ENCODE data around the gene IGFBP7. TPM values are rescaled to one million over a fixed set of nuclear protein-coding genes. Genes with fewer than 3 reads are reported as not detected.

IGFBP7 gene
- total RNA-seq, 4 donors from 2014 or later = 515 to 1,168 (median 594) TPM

DNA sequence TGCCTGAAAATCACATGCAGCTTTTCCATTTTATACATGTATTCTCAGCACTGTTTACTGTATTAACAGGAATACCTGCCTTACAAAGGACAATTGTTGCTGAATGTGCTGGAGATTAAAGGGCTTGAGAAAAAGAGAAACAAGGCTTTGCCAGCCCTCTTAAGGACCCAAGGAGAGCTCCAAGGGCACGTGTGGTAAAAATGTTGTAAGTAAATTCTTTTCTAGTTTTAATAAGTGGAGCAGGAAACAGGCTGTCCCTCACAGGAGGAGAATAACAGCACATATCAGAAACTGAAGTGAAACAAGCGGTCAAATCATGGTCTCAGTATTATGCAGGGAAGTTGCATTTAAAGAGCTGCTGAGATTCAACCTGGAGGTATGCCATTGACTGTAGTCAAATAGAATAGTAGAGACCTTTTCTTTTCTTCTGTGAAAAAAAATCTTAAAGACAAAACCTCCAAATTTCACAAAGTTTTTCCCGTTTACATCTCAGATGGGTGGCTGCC is 18.5 kb downstream of the IGFBP7 start:
- TF ChIP-seq, protein P1, sequence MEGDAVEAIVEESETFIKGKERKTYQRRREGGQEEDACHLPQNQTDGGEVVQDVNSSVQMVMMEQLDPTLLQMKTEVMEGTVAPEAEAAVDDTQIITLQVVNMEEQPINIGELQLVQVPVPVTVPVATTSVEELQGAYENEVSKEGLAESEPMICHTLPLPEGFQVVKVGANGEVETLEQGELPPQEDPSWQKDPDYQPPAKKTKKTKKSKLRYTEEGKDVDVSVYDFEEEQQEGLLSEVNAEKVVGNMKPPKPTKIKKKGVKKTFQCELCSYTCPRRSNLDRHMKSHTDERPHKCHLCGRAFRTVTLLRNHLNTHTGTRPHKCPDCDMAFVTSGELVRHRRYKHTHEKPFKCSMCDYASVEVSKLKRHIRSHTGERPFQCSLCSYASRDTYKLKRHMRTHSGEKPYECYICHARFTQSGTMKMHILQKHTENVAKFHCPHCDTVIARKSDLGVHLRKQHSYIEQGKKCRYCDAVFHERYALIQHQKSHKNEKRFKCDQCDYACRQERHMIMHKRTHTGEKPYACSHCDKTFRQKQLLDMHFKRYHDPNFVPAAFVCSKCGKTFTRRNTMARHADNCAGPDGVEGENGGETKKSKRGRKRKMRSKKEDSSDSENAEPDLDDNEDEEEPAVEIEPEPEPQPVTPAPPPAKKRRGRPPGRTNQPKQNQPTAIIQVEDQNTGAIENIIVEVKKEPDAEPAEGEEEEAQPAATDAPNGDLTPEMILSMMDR (IDR thresholded peaks at IDR 0.05) = no peak
- ATAC-seq (ENCODE audit: low FRiP score) (no peak), DNase-seq (ENCODE audit: low spot score) (no peak)

DNA sequence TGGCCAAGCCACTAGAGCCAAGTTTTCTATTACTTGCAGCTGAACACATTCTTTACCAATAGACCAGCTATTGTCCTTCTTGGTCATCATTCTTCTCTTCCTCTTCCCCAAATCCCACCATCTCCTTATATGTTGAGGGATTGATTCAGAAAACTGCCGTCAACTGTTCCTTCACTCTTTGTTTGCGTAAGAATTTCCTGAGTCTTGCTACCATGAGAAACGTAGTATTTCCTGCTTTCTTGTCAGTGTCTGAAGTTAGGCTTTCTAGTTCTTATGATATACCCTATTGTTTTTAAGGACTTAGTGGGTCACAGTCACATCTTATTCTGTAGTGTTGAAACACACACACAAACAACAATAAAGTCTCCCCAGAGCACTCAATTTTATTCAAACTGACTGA is 20.1 kb downstream of the IGFBP7 start:
- ATAC-seq (ENCODE audit: low FRiP score) = no peak
- no peak for DNase-seq (ENCODE audit: low spot score)

DNA sequence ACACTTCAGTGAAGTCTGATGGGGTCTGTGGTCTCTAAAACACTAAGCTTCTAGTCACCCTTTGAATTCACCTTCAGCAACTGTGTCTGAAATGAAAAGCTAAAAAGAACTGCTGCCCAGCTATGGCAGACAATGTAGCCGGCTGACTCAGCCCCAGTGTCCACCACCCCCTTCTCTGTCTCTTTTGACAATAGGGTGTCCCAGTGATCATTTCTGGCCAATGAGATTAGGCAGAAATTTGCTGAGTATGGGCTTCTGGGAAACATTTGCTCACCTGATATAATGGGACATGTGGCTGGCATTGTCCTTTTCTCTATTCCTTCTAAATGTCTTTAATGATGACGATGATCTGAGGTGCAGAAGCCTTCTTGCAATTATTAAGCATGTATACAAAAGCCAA is 20.6 kb downstream of the IGFBP7 start:
- no peak for ATAC-seq (ENCODE audit: low FRiP score)
- TF ChIP-seq, protein P1 (IDR thresholded peaks at IDR 0.05) = no peak
- no peak for DNase-seq (ENCODE audit: low spot score)

More for the DNA sequence above, 20.1 kb downstream of the IGFBP7 start:
- TF ChIP-seq, protein P1 (IDR thresholded peaks at IDR 0.05) = no peak

DNA sequence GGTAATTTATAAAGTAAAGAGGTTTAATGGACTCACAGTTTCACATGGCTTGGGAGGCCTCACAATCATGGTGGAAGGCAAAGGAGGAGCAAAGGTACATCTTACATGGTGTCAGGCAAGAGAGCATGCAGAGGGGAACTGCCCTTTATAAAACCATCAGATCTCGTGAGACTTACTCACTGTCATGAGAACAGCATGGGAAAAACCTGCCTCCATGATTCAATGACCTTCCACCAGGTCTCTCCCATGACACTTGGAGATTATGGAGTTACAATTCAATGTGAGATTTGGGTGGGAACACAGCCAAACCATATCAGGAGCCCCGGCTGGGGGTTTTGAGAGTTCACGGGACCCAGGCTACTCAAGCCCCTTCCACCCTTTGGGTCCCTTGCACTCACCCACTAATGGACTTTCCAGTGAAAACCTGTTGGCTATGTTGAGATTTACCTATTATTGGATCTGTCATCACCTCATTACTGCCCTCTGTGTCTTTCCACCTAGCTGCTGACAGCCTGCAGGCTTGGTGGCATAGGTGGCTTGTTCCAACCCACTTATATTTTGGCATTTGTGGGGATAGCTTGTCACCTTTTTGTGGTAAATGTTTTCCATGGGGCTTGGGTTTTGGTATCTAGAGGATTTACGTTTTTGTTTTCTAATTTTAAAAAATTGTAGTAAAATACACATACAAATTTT is 24.0 kb downstream of the IGFBP7 start:
- TF ChIP-seq, protein P1 (IDR thresholded peaks at IDR 0.05) = no peak
- DNase-seq (ENCODE audit: low spot score) (no peak), ATAC-seq (ENCODE audit: low FRiP score) (no peak)

DNA sequence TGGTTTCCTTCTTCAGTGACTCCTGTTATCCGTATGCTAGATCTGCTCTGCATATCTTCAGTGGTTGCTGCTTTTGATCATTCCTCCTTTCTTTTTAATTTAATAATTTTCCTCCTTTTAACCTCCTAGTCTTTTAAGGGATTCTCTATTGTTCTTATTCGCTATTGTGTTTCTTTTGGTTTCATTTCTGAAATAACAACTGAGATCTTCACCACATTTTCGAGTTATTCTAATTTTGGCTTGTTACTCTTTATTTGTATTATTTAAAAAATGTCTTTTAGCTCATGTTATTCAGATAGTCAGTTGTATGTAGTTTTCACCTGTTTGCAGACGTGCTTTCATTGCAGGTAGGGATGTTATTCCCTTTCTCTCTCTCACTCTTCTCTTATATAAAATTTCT is 24.9 kb downstream of the IGFBP7 start:
- no peak for DNase-seq (ENCODE audit: low spot score)
- TF ChIP-seq, protein P1 (IDR thresholded peaks at IDR 0.05) = no peak
- ATAC-seq (ENCODE audit: low FRiP score) = no peak

DNA sequence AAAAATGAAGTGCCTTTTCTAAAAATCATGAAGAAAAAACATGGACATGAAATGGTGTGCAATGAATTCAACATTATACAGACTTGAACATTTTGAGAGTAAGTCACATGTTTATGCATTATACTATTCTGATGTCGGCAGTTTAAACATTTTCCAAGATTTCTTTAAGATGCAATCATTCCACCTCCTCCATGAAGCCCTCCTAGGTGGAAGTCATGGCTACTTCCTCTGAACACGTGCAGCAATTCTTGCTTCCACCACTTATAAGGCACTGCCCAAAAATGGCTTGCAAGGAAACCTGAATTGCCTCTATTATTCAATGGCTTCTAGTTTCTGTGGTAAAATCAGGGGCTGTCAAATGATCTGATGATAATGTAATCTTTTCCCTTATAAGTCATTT is 25.8 kb downstream of the IGFBP7 start:
- TF ChIP-seq, protein P1 (IDR thresholded peaks at IDR 0.05) = no peak
- ATAC-seq (ENCODE audit: low FRiP score) (no peak), DNase-seq (ENCODE audit: low spot score) (no peak)

DNA sequence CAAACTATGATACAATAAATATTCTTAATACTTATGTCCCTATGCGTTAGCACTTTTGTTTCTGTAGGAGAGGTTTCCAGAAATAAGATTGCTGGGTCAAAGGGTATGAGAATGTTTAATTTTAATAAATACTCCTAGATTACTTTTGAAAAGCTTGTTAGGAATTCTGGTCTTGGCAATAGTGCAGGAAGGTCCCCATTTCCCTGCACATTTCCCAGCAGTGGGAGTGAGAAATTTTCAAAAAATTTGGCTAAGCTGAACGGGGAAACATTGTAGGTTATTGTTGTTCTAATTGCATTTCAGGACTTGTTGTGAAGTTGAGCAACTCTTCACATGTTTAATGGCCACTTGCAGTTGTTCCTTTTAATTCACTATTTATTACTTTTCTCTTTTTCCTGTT is 27.1 kb downstream of the IGFBP7 start:
- DNase-seq (ENCODE audit: low spot score) (no peak), ATAC-seq (ENCODE audit: low FRiP score) (no peak)
- TF ChIP-seq, protein P1 (IDR thresholded peaks at IDR 0.05) = no peak

Data from omental fat pad (tissue), 4 donors.